ENCODE measurements around the gene STBD1.

- TF ChIP-seq CTCF (IDR thresholded peaks at IDR 0.05; ENCODE audit: low read depth, low read length) (no peak), POLR2A (IDR thresholded peaks at IDR 0.05; ENCODE audit: extremely low read depth, insufficient read length) (no peak), MYC (IDR thresholded peaks at IDR 0.05; ENCODE audit: low read depth, low read length) (no peak)
Measured at GRCh38 chr4:76272073-76272472, 34.5 kb upstream of the STBD1 start.

Measured in NB4 (cell line).